HG02938 (cell line): ENCODE results near the gene CDK11B.
"Not testable (repeated sequence)": the region's sequence is repeated elsewhere in the genome, so short reads cannot be mapped to it uniquely, and the experiment has no call there.

Experiments
- ATAC-seq: cut with Tn5 transposase; IDR thresholded peaks from one replicate; pipeline ENCODE4 v1.9.1; 2021; ENCODE audit warnings: mild to moderate bottlenecking, moderate library complexity; ENCODE audit not compliant: unreplicated experiment

The CDK11B gene

GRCh38 chr1:1662830-1663560 lies 4.2 kb upstream of the CDK11B start:
- not testable (repeated sequence) for ATAC-seq

DNA sequence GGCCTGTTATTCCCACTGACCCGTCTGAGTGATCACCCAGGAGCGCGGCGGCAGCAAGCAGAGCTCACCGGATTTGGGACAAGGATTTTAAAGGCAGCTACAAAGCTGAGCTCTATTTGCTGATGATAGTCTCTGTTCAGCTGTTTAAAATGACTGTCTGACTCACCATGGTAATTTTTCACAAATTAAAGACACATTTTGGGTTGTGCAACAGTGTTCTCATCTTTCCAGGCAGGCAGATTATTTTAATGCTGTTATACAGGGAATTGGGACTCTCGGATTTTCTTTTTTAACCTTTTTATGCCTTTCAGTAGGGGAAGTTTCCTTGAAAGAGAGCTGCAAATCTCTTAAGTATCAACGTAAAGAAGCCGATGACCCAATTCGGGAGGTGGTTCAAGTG lies 3.6 kb upstream of the CDK11B start:
- not testable (repeated sequence) for ATAC-seq

DNA sequence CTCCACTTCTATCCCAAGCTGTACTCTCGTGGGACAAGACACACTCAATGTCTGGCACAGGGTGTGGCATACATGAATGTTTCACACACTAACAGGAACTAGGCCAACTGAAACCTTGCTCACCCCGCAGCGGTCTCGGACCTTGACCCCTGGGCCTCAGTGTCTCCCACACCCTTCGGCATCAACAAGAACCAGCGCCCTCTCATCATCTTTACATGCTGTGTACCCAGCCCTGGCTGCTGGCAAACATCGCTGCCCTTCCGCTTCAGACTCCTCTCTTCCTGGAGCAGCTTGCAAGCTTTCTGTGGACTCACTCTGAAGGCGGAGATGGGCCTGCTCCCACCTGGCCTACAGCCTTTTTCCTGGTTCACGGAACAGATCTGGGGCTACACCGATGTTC lies 10.5 kb downstream of the CDK11B start:
- ATAC-seq, result not testable (repeated sequence)

DNA sequence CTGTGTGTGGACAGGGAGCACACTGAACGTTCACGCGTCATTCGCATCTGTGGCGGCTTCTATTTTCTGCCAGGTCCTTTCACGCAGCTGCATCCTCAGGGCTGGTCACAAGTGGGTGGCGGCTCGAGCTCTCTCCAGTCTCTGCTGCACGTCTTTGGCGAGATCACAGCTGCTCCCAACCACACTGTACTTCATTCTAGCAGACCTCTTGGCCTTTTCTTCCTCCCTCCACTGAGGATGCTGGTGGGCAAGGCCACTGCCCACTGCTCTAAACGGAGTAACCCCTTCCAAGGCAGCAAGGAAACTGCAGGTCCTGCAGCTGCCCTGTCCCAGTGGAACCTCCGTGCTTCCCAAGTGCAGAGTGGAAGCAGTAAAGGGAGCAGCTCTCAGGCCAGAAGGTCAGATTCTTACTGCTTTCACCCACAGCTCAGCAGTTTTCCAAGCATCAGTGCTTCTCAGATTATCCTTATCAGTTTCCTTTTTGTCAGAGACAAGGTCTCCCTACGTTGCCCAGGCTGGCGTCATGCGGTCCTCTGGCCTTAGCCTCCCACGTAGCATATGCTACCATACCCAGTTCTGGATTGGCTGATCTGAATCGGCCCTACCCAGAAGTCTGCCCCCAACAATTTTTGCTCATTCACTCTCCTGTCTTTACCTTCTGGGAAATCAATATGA lies 11.1 kb downstream of the CDK11B start:
- ATAC-seq, result not testable (repeated sequence)

GRCh38 chr1:1646326-1646725 lies 12.5 kb downstream of the CDK11B start:
- ATAC-seq, result not testable (repeated sequence)

GRCh38 chr1:1640711-1641461 lies 17.9 kb downstream of the CDK11B start:
- ATAC-seq, result not testable (repeated sequence)

- ATAC-seq, result not testable (repeated sequence)
Observed at GRCh38 chr1:1640081-1640480, 18.7 kb downstream of the CDK11B start.

DNA sequence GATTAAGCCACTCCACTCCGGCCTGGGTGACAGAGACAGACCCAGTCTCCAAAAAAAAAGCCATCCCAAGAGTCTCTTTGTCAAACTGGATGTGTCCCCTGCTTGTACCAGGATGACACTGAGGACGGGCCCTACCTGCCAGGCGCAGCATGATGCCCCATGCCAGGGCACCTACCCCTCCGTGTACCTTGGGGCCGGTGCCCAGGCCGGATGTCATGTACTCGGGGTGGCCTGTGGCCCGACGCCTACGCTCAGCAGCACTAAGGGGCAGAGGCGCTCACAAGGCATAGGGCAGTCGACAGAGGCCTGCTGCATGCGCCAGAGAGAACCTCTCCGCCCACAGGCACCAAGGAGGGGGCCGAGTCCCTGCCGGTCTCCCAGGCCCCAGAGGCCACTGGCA lies 19.4 kb downstream of the CDK11B start:
- ATAC-seq, result not testable (repeated sequence)

GRCh38 chr1:1638528-1638927 lies 20.3 kb downstream of the CDK11B start:
- ATAC-seq, result not testable (repeated sequence)

- ATAC-seq, result not testable (repeated sequence)
Observed at GRCh38 chr1:1637479-1637875, 21.3 kb downstream of the CDK11B start.

DNA sequence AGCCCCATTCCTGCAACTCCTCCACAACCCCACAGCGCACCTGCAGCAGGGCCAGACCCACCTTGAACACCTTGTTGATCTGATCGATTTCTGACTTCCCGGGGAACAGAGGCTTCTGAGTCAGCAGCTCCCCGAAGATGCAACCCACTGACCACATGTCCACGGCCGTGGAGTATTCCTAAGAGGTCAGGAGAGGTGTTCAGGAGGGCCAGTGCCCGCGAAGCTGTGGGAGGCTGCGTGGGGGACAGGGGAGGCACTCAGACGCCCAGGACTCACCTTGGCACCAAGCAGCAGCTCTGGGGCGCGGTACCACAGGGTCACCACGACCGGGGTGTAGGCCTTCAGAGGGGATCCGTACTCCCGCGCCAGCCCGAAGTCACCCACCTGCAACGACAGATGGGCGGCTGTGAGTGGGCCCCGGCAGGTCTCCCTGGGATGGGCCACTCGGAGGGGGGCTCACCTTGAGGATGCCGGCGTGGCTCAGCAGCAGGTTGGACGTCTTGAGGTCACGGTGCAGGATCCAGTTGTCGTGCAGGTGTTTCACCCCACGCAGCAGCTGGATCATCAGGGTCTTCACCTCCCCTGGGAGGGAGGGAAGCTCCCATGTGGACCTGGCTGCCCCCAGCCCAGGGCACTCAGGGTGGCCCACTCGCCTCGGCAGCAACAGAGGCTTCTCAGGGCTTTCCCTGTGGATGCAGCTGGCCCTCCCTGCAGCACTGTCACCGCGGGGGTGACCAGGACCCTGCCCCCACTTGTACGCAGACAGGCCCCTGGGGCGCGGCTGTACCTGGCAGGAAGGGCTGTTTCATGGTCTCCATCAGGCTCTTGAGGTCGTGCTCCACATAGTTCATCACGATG lies 22.0 kb downstream of the CDK11B start:
- not testable (repeated sequence) for ATAC-seq

DNA sequence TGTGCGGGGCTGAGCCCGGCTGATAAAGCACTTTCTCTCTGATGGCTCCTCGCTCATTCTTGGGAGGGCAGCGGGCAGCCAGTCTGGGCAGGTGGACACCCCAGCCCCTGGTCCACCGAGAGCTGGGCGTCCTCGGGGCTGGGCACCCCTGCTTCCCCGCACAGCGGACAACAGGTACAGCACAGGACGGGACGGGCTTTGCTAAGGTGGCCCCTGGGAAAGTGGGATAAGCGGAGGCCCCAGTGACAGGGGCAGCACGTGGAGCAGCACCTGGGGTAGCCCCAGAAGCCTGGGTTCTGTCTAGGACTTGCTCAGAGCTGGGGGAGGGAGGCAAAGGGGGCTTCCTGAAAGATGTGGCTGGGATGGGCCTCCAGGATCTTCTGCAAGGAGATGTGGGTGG lies 24.2 kb downstream of the CDK11B start:
- not testable (repeated sequence) for ATAC-seq

DNA sequence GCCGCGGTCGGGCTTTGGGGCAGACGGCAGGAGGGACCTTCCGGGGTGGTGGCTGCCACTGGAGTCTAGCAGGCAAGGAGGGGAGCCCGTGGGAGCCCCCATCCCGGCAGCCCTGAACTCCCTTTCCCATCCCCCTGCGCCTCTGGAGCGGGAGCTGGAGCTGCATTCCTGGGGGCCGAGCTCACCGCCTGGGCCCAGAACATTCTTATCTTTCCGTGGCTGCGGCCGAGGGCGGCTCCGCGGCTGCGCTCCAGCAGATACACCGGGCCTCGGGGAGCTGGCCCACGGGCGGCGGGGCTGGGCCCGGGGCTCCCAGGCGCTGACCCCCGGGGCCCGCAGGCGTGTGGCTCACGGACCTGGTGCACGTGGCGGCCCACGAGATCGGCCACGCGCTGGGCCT lies 25.4 kb downstream of the CDK11B start:
- not testable (repeated sequence) for ATAC-seq

GRCh38 chr1:1631782-1632420 lies 26.9 kb downstream of the CDK11B start, which contains the start of gene MMP23B:
TSS of gene MMP23B (plus strand) at chr1:1632173. CDS start at chr1:1632219, 46 bp downstream.
- no peak for ATAC-seq

GRCh38 chr1:1630965-1631781 lies 27.6 kb downstream of the CDK11B start:
- ATAC-seq, result no peak

- ATAC-seq, result peak; percentile 69
Observed at GRCh38 chr1:1630191-1630964, 28.4 kb downstream of the CDK11B start.

DNA sequence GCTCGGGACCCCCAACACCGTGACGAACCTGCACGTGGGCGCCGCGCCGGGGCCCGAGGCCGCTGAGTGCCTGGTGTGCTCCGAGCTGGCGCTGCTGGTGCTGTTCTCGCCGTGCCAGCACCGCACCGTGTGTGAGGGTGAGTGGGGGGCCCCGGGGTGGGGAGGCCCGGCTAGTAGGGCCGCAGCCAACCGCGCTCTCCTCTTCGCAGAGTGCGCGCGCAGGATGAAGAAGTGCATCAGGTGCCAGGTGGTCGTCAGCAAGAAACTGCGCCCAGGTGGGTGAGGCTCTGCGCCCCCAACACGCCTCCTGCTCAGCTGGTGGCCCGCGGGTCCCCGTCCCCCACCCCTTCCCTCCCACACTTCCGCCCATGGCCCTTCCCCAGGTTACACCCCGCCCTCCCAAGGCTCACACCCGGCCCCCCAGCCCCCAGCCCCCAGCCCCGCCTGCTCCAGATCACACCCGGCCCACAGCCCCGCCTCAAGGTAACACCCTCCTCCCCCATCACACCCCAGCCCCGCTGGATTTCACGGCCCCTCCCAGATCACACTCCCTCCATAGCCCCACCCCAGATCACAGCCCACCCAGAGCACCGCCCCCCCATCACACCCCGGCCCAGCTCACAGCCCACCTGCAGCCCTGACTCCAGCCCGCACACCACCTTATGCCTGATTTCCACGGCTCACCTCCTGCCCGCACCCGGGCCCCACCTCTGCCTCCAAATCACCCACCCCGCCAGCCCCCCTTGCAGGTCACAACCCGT lies 29.2 kb downstream of the CDK11B start:
- no peak for ATAC-seq
